ENCODE data around the gene GRIA1.

DNA sequence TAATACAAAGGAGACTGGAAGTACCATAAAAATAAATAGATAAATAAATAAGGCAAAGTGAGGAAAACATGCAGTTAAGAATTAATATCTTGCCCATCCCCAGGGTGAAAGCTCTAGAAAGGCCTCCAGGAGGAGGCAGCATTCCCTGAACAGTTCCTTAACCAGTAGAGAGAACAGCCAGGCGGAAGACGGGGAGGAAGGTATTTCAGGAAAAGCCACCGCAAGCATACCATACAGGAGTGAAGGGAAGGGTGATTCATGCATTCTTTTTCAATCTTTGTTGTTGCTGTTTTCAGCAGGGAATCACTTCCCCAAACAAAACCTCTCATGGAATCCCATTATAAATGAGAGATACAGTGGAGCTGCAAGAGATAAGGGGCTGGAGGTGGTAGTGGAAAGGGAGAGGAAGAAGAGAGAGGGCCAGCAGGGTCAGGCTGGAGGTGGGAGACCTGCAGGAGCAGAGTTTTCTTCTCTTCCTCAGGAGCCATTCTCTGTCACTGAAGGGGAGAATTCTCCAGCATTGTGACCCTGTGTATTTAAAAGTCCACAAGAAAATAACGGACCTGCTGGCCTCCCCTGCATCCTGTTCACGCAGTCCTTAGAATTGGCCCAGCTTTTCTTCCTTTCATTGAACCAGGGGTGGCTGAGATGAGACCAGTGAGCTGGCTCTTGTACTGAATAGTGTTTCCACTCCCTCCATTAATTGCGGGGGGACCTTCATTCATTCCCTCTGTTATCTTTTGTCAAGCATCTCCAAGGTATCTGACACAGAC is 292.3 kb downstream of the GRIA1 start:
- TF ChIP-seq POLR2A (IDR thresholded peaks at IDR 0.05) = no peak
- TF ChIP-seq, protein P1, sequence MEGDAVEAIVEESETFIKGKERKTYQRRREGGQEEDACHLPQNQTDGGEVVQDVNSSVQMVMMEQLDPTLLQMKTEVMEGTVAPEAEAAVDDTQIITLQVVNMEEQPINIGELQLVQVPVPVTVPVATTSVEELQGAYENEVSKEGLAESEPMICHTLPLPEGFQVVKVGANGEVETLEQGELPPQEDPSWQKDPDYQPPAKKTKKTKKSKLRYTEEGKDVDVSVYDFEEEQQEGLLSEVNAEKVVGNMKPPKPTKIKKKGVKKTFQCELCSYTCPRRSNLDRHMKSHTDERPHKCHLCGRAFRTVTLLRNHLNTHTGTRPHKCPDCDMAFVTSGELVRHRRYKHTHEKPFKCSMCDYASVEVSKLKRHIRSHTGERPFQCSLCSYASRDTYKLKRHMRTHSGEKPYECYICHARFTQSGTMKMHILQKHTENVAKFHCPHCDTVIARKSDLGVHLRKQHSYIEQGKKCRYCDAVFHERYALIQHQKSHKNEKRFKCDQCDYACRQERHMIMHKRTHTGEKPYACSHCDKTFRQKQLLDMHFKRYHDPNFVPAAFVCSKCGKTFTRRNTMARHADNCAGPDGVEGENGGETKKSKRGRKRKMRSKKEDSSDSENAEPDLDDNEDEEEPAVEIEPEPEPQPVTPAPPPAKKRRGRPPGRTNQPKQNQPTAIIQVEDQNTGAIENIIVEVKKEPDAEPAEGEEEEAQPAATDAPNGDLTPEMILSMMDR (IDR thresholded peaks at IDR 0.05) = no peak

All from breast epithelium (tissue), 3 donors.